Kidney (tissue), 14 donors: Measurements from ENCODE around the gene TVP23A. TPM values are rescaled to one million over a fixed set of nuclear protein-coding genes. Genes with fewer than 3 reads are reported as not detected.

Experiments used
- DNase-seq, 5 donors: peaks; one replicate each; pipeline ENCODE4 v3.0.0-alpha.2; 2013 to 2020
- FAIRE-seq: peaks from 2 replicates; lab custom pipeline; 2012; peaks lifted over from hg19 to GRCh38; lab: Jason Lieb, UNC
- H3K27ac ChIP-seq, 2 donors: one replicate each; pipeline ENCODE4 v1.7.0; 2013; ENCODE audit warnings: low read depth in 2 of 2, low read length in 2 of 2, inconsistent platforms in 1 of 2
- H3K27me3 ChIP-seq: one replicate; pipeline ENCODE4 v1.7.1; 2013; ENCODE audit warnings: low read length, inconsistent platforms; ENCODE audit not compliant: control insufficient read depth, insufficient read depth
- H3K36me3 ChIP-seq, 3 donors: one replicate each; pipeline versions ENCODE4 v1.7.0 to v1.7.1; 2013; ENCODE audit warnings: low read length in 3 of 3, control low read depth in 1 of 3, inconsistent platforms in 1 of 3; ENCODE audit not compliant: insufficient read depth in 3 of 3, control insufficient read depth in 2 of 3
- H3K4me1 ChIP-seq, 3 donors: one replicate each; pipeline versions ENCODE4 v1.7.0 to v1.7.1; 2013; ENCODE audit warnings: low read length in 3 of 3, inconsistent platforms in 1 of 3, low read depth in 1 of 3; ENCODE audit not compliant: control insufficient read depth in 2 of 3, insufficient read depth in 2 of 3
- H3K4me3 ChIP-seq, 3 donors: one replicate each; pipeline versions ENCODE4 v1.7.0 to v1.8.1; 2013; ENCODE audit warnings: low read length in 3 of 3, control low read depth in 1 of 3, inconsistent platforms in 1 of 3
- H3K9ac ChIP-seq, 3 donors: one replicate each; pipeline versions ENCODE4 v1.7.0 to v1.7.1; 2013; ENCODE audit warnings: low read length in 3 of 3, control low read depth in 1 of 3, inconsistent platforms in 1 of 3
- H3K9me3 ChIP-seq, 3 donors: one replicate each; pipeline versions ENCODE4 v1.7.0 to v1.7.1; 2013; ENCODE audit warnings: low read length in 3 of 3, control low read depth in 1 of 3, inconsistent platforms in 1 of 3; ENCODE audit not compliant: control insufficient read depth in 2 of 3, insufficient read depth in 1 of 3
- intact Hi-C: fragments of 100-400 bp; cut with DNase I; formaldehyde crosslinking; loops from one replicate; pipeline ENCODE4 v1.11.1; 2022
- polyA plus RNA-seq: library from polyadenylated mRNA; stranded (reverse); fragments of 350-450 nt; fragmentation: Illumina TruSeq; extraction: RNeasy Lipid Tissue Mini Kit (QIAGEN cat#74804); gene quantifications from one replicate; pipeline ENCODE4 v1.2.3, GENCODE V29; 2014; ENCODE audit warnings: low read depth, low replicate concordance; ENCODE audit not compliant: insufficient read depth
- total RNA-seq: library from RNA; stranded (reverse); fragmentation: NEBNext Ultra II Directional; extraction: Animal tissue kit (Norgen Biotek cat#: 25700); gene quantifications from one replicate; pipeline ENCODE4 v1.2.1, GENCODE V29; 2021
- TF ChIP-seq, protein P1 (sequence below): IDR thresholded peaks from 3 replicates; pipeline ENCODE4 v1.5.1; 2012; ENCODE audit warnings: mild to moderate bottlenecking, moderate library complexity, borderline replicate concordance; ENCODE audit not compliant: insufficient read depth; ENCODE audit errors: extremely low read depth
- donor health status: control.
- donor health status: control.
- donor health status: control.
- donor health status: control.
- donor health status: control.
- donor health status: DM: yes; HTN: yes; CAD: no.
- donor health status: Normal renal cell carcinoma (clear cell type).

Gene TVP23A
- total and polyA plus RNA-seq, 2 donors from 2014 or later, result 0.19 TPM; not detected in 1

DNA sequence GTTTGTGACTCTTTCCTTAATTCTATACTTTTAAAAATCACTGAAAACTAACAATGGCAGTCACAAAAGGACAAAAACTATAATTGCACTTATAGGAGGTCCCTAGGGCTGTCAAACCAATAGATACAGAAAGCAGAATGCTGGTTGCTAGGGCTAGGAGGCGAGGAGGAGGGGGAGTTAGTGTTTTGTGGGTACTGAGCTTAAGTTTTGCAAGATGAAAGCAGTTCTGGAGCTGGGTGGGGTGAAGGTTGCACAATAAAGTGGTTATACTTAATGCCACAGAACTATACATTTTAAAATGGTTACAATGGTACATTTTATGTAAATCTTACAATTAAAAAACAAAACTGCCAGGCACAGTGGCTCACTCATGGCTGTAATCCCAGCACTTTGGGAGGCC lies 47.7 kb downstream of the TVP23A start:
- TF ChIP-seq, protein P1, sequence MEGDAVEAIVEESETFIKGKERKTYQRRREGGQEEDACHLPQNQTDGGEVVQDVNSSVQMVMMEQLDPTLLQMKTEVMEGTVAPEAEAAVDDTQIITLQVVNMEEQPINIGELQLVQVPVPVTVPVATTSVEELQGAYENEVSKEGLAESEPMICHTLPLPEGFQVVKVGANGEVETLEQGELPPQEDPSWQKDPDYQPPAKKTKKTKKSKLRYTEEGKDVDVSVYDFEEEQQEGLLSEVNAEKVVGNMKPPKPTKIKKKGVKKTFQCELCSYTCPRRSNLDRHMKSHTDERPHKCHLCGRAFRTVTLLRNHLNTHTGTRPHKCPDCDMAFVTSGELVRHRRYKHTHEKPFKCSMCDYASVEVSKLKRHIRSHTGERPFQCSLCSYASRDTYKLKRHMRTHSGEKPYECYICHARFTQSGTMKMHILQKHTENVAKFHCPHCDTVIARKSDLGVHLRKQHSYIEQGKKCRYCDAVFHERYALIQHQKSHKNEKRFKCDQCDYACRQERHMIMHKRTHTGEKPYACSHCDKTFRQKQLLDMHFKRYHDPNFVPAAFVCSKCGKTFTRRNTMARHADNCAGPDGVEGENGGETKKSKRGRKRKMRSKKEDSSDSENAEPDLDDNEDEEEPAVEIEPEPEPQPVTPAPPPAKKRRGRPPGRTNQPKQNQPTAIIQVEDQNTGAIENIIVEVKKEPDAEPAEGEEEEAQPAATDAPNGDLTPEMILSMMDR, result no peak
- Histone ChIP-seq H3K4me3 (no peak overlapping the region), H3K36me3 (peaks cover 0 to 7% (median 3%) of the 10 kb centered on the region in 3 donors), H3K27me3 (no peaks in the 10 kb centered on the region), H3K9me3 (no peaks in the 10 kb centered on the region), H3K4me1 (no peaks in the 10 kb centered on the region), H3K9ac (no peak overlapping the region), H3K27ac (no peak overlapping the region)
- intact Hi-C loops, result no loop called here
- no peak for DNase-seq
- no peak for FAIRE-seq

DNA sequence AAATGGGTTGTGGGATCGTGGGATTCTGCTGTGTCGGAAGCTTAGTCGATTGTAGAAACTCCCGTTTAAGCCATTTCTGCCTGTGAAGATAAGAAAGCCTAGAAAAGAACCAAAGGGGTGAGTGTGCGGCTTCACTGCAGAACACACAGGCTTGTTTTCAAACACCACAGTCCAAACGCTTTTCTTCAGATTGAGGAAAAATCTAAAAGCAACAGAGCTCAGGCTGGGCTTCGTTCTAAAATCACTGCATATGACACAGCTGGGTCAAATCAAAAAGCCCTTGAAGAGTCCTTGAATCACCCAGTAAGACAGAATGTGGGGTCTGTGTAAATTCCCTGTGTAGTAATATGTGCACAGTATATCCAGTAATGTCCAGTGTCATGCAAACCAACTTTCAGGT lies 49.2 kb downstream of the TVP23A start:
- no peak for FAIRE-seq
- TF ChIP-seq, protein P1, result no peak
- Histone ChIP-seq H3K9ac (no peak overlapping the region), H3K9me3 (no peaks in the 10 kb centered on the region), H3K27me3 (no peaks in the 10 kb centered on the region), H3K36me3 (peaks cover 0 to 7% (median 6%) of the 10 kb centered on the region in 3 donors), H3K27ac (no peak overlapping the region), H3K4me1 (no peaks in the 10 kb centered on the region), H3K4me3 (no peak overlapping the region)
- intact Hi-C loops, result no loop called here
- DNase-seq, result peak in 1 of 5 donors; percentile 51

DNA sequence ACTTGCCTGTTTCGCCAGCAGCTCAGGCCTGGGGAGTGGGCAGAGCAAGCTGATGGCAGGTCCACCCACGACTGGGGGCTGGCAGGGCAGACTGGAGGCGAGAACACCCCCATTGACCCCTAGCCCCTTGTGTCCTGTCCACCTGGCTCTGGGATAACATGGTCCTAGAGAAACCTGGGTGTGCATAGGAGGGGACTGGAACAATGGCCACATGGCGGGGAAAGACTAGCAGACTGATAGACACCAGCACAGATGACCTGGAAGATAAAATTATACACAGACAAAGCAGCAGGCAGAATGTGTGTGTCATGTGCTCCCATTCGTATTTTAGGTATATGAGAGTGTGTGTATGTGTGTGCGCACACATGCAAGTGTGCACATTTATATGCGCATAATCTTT lies 51.5 kb downstream of the TVP23A start:
- peaks cover 8 to 16% (median 12%) of the 10 kb centered on the region in 3 donors for H3K36me3 ChIP-seq

More for the DNA sequence above, 51.5 kb downstream of the TVP23A start:
- Histone ChIP-seq H3K9ac (no peak overlapping the region), H3K27me3 (no peaks in the 10 kb centered on the region), H3K4me1 (no peaks in the 10 kb centered on the region), H3K4me3 (no peak overlapping the region), H3K9me3 (no peaks in the 10 kb centered on the region), H3K27ac (no peak overlapping the region)
- intact Hi-C loops, result no loop called here
- FAIRE-seq, result no peak
- no peak for DNase-seq
- TF ChIP-seq, protein P1, result no peak
